SK-N-DZ (cell line): Measurements from ENCODE around the gene TRIM47.
"Not testable (repeated sequence)": the region's sequence is repeated elsewhere in the genome, so short reads cannot be mapped to it uniquely, and the experiment has no call there.

Experiments used
- DNase-seq: peaks from one replicate; pipeline ENCODE4 v3.0.0-alpha.2; 2015; ENCODE audit warnings: low spot score

The TRIM47 gene

DNA sequence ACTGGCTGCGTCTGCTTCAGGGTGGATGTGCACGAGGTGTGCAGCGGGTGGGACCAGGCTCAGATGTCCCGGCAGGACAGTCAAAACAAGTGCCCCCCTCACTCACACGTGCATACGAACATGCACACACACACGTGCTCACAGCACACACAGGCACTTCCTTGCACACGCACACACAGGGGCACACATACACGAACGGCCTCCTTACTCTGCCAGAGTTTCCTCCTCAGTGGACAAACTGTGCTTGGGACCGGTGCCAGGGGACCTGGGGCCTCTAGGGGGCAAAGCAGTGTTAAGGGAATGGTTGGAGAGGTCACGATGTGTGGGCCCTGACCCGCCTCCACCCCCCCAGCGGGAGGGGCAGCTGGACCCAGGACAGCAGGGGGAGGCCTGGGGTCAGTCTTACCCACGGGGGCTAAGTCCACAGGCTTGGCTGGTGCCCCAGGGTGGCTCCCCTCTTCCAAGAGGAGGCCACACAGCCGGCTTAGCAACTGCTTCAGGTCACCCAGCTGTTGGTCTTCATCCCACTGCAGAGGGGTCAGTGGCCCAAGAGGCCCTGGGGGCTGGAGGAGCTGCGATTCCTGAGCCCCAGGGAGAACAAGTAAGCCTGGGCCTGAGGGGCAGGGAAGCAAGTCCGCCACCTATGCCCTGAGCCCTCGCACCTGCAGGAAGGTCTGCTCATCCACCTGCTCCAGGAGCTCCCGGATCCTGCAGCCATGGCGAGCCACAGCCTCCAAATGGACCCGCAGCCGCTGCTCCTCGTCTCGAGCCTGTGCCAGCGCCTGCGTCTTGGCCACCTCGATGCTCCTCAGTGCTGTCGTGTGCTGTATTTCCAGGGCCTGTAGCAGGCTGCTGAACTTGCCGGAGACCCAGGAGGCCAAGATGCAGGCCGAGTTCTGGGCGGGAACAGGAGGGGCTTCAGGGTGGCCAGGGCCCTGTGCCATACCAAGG lies 13.5 kb upstream of the TRIM47 start:
- DNase-seq: no peak

DNA sequence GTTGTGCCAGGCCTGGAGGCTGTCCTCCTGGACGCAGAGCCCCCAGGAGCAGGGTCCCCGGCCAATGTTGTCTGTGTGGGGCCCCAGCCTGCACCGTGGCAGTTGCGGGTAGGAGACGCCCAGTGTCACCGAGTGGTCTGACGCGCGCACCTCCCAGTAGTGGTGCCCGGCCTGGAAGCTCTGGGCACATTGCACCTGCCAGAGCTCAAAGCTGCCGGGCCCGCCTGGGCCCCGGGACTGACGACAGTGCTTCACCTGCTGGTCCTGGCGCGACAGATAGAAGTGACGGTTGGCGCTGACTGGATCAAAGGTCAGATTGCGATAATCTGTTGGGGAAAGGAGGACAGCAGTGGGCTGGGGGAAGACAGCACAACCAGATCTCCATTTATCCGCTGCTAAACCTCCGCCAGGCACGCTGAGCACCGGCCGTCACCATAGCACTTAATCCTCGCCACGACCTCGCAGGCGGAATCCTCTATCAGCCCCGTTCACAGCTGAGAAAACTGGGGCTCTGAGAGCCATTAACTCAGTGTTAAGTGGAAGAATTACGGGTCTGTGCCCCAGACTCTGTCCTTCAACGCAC lies 12.7 kb upstream of the TRIM47 start:
- no peak for DNase-seq

DNA sequence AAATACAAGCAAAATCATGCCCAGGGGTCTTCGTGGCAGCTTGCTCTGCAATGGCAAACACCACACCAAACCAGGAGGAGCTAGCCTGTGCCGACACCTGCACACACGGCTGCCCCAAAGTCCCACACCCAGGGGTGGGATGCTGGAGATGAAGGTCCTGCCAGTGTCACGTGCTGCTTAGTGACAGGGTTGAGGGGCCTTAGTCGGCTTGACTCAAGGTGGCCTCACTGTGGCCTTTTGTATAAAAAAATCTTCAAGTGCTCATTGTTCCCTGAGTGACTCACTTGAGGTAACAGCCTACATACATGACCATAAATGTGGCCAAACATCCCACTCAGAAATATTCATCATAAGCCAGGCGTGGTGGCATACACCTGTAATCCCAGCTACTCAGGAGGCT lies 11.1 kb upstream of the TRIM47 start:
- no peak for DNase-seq

DNA sequence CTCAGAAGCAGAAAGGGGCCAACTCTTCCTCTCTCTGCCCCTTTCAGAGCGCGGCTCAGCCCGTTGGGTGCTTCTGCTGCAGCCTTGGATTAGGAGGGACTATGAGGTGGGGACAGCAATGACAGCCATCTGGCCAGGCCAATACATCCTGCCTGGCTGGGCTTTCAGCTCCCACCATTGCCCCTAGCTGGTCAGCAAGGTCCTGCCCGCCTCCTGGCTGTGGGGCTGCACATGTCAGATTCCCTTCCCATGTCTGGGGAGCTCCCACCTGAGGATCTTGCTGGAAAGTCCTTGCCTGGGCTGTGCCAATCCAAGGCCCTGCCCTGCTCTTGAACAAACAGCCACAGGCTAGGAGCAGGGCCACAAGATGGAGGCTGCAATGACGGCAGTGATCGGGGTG lies 10.1 kb upstream of the TRIM47 start:
- DNase-seq: no peak

DNA sequence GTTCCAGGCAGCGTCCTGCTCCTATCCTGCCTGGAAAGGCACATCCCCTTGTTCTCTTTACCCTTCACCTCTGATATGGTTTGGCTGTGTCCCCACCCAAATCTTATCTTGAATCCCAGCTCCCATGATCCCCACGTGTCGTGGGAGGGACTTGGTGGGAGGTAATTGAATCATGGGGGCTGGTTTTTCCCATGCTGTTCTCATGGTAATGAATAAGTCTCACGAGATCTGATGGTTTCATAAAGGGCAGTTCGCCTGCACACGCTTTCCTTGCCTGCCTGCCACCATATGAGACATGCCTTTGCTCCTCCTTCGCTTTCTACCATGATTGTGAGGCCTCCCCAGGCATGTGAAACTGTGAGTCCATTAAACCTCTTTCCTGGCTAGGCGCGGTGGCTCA lies 7.5 kb upstream of the TRIM47 start:
- DNase-seq: peak; percentile 64

- no peak for DNase-seq
Measured at GRCh38 chr17:75885431-75885830, 7.0 kb upstream of the TRIM47 start.

GRCh38 chr17:75881678-75882454 lies 3.5 kb upstream of the TRIM47 start:
- no peak for DNase-seq

- no peak for DNase-seq
Measured at GRCh38 chr17:75880266-75880665, 1.9 kb upstream of the TRIM47 start.

GRCh38 chr17:75877752-75878173 lies 618 bp downstream of the TRIM47 start:
- DNase-seq: peak; percentile 80

GRCh38 chr17:75876938-75877751 lies 1.2 kb downstream of the TRIM47 start:
- DNase-seq: peak; percentile 57

DNA sequence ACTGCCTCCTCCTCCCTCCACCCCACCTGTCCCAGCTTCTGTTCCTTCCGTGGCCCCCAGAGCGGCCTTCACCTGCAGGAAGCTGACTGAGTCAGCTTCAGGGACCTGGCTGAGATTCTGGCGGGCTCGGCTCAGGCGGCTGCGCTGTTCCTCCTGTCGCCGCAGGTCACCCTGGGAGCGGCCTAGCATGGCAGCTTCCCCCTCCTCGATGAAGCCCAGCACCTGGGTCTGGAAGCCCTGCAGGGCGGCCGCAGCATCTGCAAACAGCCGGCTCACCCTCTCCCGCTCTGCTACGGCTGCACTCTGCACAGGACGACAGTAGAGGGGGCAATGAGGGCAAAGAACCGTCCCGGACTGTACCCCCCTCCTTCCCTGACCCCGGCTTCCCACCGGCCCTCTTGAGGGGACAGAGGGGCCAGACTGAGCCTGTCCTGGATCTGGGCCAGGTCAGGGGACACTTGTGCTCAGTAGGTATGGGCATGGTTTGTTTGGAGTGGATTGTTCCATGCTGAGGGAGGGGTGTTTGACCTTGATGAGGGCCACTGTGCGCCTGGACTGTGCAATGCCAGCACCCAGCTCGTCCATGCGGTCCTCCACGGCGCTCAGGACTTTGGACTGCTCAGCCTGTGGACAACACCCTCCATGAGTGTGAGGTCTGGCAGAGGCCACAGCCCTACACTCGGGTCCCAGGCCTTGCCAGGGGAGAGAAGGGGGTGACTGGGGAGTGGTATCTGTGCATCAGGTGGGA lies 2.0 kb downstream of the TRIM47 start:
- DNase-seq: peak; percentile 83

GRCh38 chr17:75875940-75876189 lies 2.5 kb downstream of the TRIM47 start:
- no peak for DNase-seq

DNA sequence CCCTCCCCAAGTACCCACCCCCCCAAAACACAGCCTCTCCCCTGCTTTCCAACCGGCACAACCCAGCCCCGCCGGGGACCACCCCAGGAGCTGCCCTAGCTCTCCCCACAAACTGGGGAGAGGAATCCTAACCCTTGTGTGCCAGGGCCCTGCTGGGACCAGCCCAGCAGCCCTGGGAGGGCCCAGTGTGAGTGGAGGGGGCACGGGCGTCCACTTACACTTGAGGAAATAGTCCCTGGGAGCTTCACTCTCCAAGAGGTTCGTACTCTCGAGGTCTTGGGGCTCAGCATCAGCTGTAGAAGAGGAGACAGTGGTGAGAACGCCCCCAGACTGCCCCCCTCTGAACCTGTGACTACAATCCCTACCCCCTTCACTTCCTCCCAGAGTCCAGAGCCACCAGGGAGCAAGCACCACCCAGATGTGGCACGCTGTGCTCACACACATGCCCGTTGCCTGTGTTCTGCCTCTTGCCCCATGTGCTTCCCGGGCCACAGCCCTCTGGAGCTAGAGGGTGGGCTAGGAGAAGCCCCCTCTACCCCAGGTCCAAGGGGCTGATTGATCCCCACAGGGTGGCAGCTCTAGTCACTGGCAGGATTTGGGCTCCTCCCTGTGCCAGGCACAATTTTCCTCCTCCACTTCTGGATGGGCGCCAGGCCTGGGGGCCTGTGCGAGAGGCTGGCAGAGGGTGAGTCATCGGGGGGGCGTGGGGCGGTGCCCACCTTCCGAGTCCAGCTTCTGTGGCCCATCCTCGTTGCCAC lies 3.0 kb downstream of the TRIM47 start:
- DNase-seq: no peak

DNA sequence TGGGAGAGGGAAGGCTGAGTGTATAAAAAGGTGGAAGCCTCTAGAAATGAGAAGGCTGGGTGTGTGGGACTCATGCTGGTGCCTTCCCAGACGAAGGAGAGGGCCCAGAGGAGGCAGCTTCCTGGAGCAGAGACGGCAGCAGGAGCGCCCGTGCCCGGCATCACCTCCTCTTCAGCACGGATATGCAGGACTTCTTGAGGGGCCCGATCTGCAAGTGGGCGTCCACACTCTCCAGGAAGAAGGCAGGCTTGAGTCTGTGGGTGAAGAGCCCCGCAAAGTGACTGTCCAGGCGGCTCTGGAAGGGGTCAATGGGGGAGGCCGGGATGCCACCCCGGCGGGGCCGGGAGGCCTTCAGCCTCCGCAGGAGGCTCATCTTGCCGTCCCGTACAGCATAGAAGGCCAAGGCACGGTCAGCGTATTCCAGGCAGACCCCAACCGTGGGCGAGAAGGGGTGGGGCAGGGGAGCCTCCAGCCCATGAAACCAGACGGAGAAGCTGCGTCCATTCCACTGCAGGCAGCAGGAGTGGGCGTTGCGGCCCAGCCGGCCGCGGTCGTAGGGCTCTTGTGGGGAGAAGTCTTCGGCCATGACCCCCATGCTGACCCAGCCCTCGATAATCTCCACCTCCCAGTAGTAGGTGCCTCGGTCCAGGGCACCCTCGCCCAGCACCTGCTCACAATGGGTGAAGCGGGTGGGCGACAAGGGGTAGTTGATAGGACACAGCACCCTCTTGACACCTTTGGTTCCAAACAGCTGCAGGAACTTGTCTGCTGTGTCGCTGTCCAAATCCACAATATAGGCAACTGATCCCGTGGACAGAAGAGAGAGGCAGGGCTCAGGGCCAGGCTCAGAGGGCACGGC lies 3.8 kb downstream of the TRIM47 start:
- DNase-seq: no peak

GRCh38 chr17:75873587-75874322 lies 4.6 kb downstream of the TRIM47 start:
- DNase-seq: no peak

GRCh38 chr17:75872434-75873351 lies 5.7 kb downstream of the TRIM47 start:
- DNase-seq: no peak

DNA sequence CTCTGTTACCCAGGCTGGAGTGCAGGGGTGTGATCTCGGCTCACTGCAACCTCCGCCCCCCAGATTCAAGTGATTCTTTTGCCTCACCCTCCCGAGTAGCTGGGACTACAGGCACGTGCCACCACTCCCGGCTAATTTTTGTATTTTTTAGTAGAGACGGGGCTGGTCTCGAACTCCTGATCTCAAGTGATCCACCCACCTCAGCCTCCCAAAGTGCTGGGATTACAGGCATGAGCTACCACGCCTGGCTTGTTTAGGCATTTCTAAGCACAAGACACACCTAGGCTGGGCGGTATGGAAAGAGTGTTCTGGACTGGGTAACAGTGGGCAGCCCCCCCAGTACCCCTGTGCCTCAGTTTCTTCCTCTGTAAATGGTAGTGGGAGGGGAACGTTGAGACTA lies 8.2 kb downstream of the TRIM47 start:
- DNase-seq: not testable (repeated sequence)
